HAP-1 (cell line): Measurements from ENCODE around the gene DNAH14.
"Not testable (repeated sequence)": the region's sequence is repeated elsewhere in the genome, so short reads cannot be mapped to it uniquely, and the experiment has no call there.

ENCODE experiments used
- DNase-seq, 2 experiments: peaks; one replicate each; pipeline ENCODE4 v3.0.0-alpha.2; 2016 to 2020; ENCODE audit warnings: low spot score in 2 of 2
- H3K27me3 ChIP-seq: fragments of 250-450 bp; sonication (Bioruptor Pico); 2 replicates; pipeline ENCODE4 v1.5.1; 2020; ENCODE audit warnings: low read depth, mild to moderate bottlenecking, moderate library complexity
- H3K36me3 ChIP-seq: fragments of 250-450 bp; sonication (Bioruptor Pico); replicated peaks from 2 replicates; pipeline ENCODE4 v1.5.1; 2020; ENCODE audit warnings: mild to moderate bottlenecking
- H3K4me1 ChIP-seq: fragments of 250-450 bp; sonication (Bioruptor Pico); 2 replicates; pipeline ENCODE4 v1.5.1; 2020; ENCODE audit warnings: mild to moderate bottlenecking
- H3K4me3 ChIP-seq: fragments of 250-450 bp; sonication (Bioruptor Pico); 2 replicates; pipeline ENCODE4 v1.5.1; 2020; ENCODE audit warnings: mild to moderate bottlenecking, moderate library complexity
- H3K9me3 ChIP-seq: fragments of 250-450 bp; sonication (Bioruptor Pico); 2 replicates; pipeline ENCODE4 v1.5.1; 2020; ENCODE audit warnings: mild to moderate bottlenecking, moderate library complexity
- in situ Hi-C: fragments of 300-500 bp; cut with MboI; formaldehyde crosslinking; loops from 3 replicates; pipeline ENCODE4 v1.14.3; 2020; ENCODE audit warnings: low sequenced_read_pairs, inconsistent platforms, mixed read lengths

The DNAH14 gene

DNA sequence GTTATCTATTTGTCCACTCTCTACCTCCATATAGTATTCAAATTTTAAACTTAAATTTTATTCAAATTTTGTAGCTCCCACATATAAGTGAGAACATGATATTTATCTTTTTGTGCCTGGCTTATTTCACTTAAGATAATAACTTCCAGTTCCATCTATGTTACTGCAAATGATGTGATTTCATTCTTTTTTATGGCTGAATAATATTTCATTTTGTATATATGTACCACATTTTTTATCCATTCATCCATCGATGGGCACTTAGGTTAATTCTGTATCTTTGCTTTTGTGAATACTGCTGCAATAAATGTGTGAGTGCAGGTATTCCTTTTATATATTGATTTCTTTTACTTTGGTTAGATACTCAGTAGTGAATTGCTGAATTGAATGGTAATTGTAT, 2.1 kb downstream of the DNAH14 start:
- no peak for DNase-seq
- H3K4me1 ChIP-seq, result peaks cover 5% of the 10 kb centered on the region; the same call in 1 of the 2 replicates
- H3K36me3 ChIP-seq, result no peaks in the 10 kb centered on the region
- peaks cover 2% of the 10 kb centered on the region; the same call in 1 of the 2 replicates for H3K9me3 ChIP-seq
- in situ Hi-C loops, result no loop called here
- no peak overlapping the region for H3K4me3 ChIP-seq
- no peaks in the 10 kb centered on the region for H3K27me3 ChIP-seq

DNA sequence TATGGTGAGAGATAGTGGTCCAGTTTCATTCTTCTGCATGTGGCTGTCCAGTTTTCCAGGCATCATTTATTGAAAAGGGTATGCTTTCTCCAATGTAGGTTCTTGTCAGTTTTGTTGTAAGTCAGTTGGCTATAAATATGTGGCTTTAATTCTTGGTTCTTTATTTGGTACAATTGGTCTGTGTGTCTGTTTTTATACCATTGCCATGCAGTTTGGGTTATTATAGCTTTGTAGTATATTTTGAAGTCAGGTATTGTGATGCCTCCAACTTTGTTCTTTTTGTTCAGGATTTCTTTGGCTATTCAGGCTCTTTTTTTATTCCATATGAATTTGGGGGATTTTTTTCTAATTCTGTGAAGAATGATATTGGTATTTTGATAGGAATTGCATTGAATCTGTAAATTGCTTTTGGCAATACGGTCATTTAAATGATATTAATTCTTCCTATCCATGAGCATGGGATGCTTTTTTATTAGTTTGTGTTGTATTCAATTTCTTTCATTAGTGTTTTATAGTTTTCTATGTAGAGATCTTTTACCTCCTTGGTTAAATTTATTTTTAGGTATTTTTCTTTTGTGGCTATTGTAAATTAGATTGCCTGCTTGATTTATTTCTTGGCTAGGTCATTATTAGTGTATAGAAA, 3.3 kb downstream of the DNAH14 start:
- Histone ChIP-seq H3K36me3 (no peaks in the 10 kb centered on the region), H3K27me3 (no peaks in the 10 kb centered on the region), H3K4me3 (no peak overlapping the region), H3K4me1 (peaks cover 5% of the 10 kb centered on the region; the same call in 1 of the 2 replicates), H3K9me3 (peaks cover 2% of the 10 kb centered on the region; the same call in 1 of the 2 replicates)
- no peak for DNase-seq
- in situ Hi-C loops, result no loop called here

DNA sequence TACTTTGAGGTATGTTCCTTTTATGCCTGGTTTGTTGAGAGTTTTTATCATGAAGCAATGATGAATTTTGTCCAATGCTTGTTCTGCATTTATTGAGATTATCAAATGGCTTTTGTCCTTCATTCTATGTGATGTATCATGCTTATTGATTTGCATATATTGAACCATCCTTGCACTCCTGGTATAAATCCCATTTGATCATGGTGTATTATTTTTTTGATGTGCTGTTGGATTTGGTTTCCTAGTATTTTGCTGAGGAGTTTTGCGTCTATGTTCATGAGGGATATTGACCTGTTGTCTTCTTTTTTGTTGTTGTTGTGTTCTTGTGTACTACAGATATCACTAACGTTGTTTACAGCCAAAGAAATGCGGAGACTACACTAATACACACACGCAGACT, 4.1 kb downstream of the DNAH14 start:
- peaks cover 6% of the 10 kb centered on the region; the same call in 1 of the 2 replicates for H3K9me3 ChIP-seq
- in situ Hi-C loops, result no loop called here

DNA sequence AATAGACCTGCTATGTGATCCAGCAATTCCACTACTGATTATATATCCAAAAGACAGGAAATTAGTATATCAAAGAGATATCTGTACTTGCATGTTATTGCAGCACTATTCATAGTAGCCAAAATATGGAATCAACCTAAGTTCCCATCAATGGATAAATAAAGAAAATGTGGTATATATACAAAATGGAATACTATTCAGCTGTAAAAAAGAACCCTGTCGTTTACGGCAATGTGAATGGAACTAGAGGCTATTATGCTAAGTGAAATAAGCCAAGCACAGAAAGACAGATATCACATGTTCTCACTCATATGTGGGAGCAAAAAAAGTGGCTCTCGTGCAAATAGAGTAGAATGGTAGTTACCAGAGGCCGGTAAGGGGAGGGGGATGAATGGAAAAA, 9.2 kb downstream of the DNAH14 start:
- Histone ChIP-seq H3K4me1 (no peaks in the 10 kb centered on the region), H3K27me3 (no peaks in the 10 kb centered on the region), H3K9me3 (peaks cover 8% of the 10 kb centered on the region; the same call in 1 of the 2 replicates), H3K4me3 (no peak overlapping the region), H3K36me3 (no peaks in the 10 kb centered on the region)
- in situ Hi-C loops, result no loop called here
- DNase-seq, result no peak

More for the DNA sequence above, 4.1 kb downstream of the DNAH14 start:
- no peak for DNase-seq
- Histone ChIP-seq H3K27me3 (no peaks in the 10 kb centered on the region), H3K4me1 (peaks cover 5% of the 10 kb centered on the region; the same call in 1 of the 2 replicates), H3K4me3 (no peak overlapping the region), H3K36me3 (no peaks in the 10 kb centered on the region)

DNA sequence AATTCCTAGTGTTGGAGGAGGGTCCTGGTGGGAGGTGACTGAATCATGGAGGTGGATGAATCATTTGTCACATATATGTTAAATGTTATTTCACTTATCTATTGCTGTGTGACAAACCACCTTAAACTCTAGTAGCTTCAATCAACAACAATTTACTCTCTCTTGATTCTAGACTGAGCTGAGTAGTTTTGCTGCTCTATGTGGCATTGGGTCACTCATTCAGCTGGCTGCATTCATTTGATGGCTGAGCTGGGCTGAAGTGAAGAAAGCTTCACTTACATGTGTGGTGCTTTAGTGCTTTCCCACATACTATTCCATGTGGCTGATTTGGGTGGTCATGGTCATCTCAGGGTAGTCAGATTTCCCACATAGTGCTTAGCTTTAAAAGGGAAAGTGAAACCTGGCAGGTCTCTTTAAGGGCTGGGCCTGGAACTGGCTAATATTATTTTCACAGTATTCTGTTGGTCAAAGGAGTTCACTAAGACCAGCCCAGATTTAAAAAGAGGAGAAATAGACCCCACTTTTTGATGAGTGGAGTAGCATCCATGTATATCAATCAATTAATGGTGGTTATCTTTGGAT, 10.5 kb downstream of the DNAH14 start:
- in situ Hi-C loops, result no loop called here
- no peak overlapping the region for H3K4me3 ChIP-seq
- no peaks in the 10 kb centered on the region for H3K36me3 ChIP-seq
- H3K4me1 ChIP-seq, result no peaks in the 10 kb centered on the region
- DNase-seq, result no peak
- peaks cover 8% of the 10 kb centered on the region; the same call in 1 of the 2 replicates for H3K9me3 ChIP-seq
- no peaks in the 10 kb centered on the region for H3K27me3 ChIP-seq

DNA sequence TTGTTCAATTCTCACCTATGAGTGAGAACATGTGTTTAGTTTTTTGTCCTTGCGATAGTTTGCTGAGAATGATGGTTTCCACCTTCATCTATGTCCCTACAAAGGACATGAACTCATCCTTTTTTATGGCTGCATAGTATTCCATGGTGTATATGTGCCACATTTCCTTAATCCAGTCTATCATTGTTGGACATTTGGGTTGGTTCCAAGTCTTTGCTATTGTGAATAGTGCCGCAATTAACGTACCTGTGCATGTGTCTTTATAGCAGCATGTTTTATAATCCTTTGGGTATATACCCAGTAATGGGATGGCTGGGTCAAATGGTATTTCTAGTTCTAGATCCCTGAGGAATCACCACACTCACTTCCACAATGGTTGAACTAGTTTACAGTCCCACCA, 11.3 kb downstream of the DNAH14 start:
- H3K36me3 ChIP-seq, H3K4me1 ChIP-seq, in situ Hi-C loops, DNase-seq, H3K9me3 ChIP-seq, H3K27me3 ChIP-seq, H3K4me3 ChIP-seq: not testable (repeated sequence)

DNA sequence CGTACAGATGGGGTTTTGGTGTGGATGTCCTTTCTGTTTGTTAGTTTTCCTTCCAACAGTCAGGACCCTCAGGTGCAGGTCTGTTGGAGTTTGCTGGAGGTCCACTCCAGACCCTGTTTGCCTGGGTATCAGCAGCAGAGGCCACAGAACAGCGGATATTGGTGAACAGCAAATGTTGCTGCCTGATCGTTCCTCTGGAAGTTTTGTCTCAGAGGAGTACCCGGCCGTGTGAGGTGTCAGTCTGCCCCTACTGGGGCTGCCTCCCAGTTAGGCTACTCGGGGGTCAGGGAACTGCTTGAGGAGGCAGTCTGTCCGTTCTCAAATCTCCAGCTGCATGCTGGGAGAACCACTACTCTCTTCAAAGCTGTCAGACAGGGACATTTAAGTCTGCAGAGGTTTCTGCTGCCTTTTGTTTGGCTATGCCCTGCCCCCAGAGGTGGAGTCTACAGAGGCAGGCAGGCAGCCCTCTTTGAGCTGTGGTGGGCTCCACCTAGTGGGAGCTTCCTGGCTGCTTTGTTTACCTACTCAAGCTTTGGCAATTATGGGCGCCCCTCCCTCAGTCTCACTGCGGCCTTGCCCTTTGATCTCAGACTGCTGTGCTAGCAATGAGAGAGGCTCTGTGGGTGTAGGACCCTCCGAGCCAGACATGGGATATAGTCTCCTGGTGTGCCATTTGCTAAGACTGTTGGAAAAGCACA, 16.3 kb downstream of the DNAH14 start:
- H3K4me1 ChIP-seq, H3K27me3 ChIP-seq, in situ Hi-C loops, H3K4me3 ChIP-seq, H3K36me3 ChIP-seq, DNase-seq, H3K9me3 ChIP-seq: not testable (repeated sequence)

DNA sequence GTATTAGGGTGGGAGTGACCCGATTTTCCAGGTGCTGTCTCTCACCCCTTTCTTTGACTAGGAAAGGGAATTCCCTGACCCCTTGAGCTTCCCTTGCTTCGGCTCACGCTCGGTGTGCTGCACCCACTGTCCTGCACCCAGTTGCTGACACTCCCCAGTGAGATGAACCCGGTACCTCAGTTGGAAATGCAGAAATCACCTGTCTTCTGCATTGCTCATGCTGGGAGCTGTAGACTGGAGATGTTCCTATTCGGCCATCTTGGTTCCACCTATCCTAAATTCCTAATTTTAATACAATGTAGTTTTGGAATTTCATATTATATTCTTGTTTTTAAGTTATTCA, 16.8 kb downstream of the DNAH14 start:
- H3K9me3 ChIP-seq, H3K4me3 ChIP-seq, in situ Hi-C loops, H3K36me3 ChIP-seq, DNase-seq, H3K27me3 ChIP-seq, H3K4me1 ChIP-seq: not testable (repeated sequence)

DNA sequence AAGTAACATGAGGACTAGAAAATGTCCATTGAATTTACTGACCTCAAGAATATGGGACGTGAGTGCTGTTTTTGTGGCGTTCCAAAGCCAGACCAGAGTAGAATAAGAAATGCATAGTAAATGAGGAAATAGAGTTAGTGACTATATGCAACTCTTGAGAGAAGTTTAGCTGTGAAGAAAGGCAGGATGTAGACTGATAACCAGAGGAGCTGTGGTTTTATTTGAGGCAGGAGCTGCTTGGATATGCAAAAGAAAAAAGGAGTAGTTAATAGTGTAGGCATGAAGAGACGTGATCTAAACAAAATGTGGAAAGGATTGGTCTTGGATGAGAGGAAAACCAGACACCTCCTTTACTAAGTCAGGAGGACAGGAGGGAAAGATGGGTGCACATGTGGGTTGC, 28.2 kb downstream of the DNAH14 start:
- in situ Hi-C loops, result no loop called here
- Histone ChIP-seq H3K4me3 (no peak overlapping the region), H3K36me3 (no peaks in the 10 kb centered on the region; the same call in 1 of the 2 replicates), H3K4me1 (no peaks in the 10 kb centered on the region), H3K27me3 (no peaks in the 10 kb centered on the region), H3K9me3 (no peaks in the 10 kb centered on the region)
- DNase-seq, result no peak

DNA sequence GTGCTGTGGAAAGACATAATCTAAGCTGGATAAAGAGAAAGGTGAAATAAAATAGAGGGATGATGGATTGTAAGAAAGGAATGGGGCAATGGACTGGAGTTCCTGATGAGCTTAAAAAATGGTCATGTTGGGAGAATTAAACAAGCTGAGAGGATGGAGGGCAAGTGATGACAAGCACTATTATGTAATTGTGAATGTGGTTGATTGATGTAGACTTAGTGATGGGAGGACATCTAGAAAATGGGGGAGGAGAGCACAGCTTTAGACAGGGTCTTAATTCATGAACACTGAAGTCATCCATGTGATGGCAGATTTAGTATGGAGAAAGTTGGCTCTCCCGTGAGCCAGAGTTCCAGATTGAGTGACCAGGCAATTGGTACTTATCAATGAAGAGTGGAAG, 29.0 kb downstream of the DNAH14 start:
- in situ Hi-C loops, result no loop called here
- H3K27me3 ChIP-seq, result no peaks in the 10 kb centered on the region
- H3K36me3 ChIP-seq, result no peaks in the 10 kb centered on the region; the same call in 1 of the 2 replicates
- no peak for DNase-seq
- H3K4me1 ChIP-seq, result no peaks in the 10 kb centered on the region
- H3K9me3 ChIP-seq, result no peaks in the 10 kb centered on the region
- H3K4me3 ChIP-seq, result no peak overlapping the region

DNA sequence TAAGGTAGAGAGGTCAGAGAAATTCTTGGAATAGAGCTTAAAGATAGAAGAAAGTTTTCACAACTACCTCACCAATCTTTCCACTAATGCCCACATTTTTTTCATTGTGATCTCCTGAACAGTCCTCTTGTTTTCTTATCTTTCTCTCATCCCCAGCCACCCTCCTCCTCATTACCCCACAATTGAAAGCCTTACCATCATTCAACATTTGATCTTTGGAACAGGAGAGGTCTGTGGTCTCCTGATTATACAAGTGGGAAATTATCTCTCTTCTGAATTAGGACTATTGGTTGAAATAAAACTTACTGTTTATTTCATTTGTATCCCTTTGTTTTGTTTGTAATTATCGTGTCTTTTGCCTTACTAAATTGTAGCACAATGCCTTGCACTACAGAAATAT, 29.6 kb downstream of the DNAH14 start:
- in situ Hi-C loops, result no loop called here
- Histone ChIP-seq H3K4me1 (no peaks in the 10 kb centered on the region), H3K4me3 (no peak overlapping the region), H3K27me3 (no peaks in the 10 kb centered on the region), H3K9me3 (no peaks in the 10 kb centered on the region), H3K36me3 (no peaks in the 10 kb centered on the region; the same call in 1 of the 2 replicates)
- no peak for DNase-seq

DNA sequence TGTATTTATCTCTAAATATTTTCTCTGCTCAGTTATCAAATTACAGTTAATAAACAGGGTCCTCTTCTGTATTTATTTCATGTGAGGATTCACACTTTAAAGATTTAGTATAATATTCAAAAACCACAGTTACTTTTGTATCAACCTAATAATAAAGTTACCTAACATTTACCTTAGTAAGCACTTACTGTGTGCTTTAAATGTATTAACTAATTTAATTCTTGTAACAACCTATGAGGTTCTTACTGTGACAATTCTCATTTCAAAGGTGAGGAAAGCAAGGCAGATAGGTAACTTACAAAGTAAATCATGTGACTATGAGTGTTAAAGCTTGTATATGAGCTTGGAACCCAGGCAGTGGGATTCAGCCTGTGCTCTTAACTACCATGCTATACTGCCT, 30.2 kb downstream of the DNAH14 start:
- Histone ChIP-seq H3K4me3 (no peak overlapping the region), H3K9me3 (no peaks in the 10 kb centered on the region), H3K4me1 (no peaks in the 10 kb centered on the region), H3K36me3 (no peaks in the 10 kb centered on the region; the same call in 1 of the 2 replicates), H3K27me3 (no peaks in the 10 kb centered on the region)
- in situ Hi-C loops, result no loop called here
- DNase-seq, result no peak

DNA sequence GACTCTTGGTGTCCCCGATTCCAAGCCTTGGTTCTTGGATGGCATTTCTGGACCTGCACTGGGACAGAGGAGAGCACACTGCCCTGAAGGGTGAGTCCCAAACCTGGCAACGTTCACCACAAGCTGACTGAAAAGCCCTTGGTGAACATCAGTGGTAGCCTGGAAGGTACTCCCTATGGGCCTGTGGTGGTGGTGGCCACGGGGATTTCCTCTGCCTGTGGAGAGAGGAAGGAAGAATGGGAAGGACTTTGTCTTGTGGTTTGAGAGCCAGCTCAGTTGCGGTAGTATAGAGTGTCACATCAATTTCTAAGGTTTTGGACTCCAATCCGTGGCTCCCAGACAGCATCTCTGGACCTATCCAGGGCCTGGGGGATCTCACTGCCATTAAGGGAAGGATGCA, 50.7 kb downstream of the DNAH14 start:
- in situ Hi-C loops, result no loop called here
- Histone ChIP-seq H3K9me3 (no peaks in the 10 kb centered on the region), H3K27me3 (no peaks in the 10 kb centered on the region), H3K36me3 (no peaks in the 10 kb centered on the region), H3K4me3 (no peak overlapping the region), H3K4me1 (no peaks in the 10 kb centered on the region)
- DNase-seq, result no peak

DNA sequence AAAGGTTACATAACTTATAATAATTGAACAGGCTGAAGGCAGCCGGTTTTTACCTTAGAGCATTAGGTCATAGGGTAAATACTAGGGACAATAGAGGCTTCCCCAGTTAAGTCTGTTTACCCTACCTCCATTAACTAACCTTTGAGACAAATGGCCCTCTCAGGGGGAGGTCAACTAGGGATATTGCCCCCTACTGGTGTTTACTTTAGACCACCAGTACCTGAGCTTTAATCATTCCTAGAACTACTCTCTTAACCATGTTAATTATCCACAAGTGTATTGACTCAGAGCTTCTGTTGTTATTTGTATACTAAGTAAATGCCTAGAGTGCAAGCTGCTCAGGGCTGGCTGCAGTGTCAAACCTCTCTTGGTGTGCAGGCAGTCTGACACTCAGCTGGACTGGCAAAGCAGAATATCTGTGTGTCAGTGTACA, 52.5 kb downstream of the DNAH14 start:
- DNase-seq, result not testable (repeated sequence)

More for the DNA sequence above, 52.5 kb downstream of the DNAH14 start:
- H3K4me1 ChIP-seq, H3K36me3 ChIP-seq, H3K4me3 ChIP-seq, in situ Hi-C loops, H3K9me3 ChIP-seq, H3K27me3 ChIP-seq: not testable (repeated sequence)
